Activated CD4-positive, CD25-positive, alpha-beta regulatory T cell treated with anti-CD3 and anti-CD28 coated beads, Interleukin-2, amount 50 U/mL, for 24 hours (primary cell): ENCODE data around the gene SLC38A10.

ENCODE experiments used
- ATAC-seq, 2 donors: fragments of 150-1000 bp; cut with Tn5 transposase; one replicate each; pipeline ENCODE4 v1.10.0; 2021; ENCODE audit warnings: mild to moderate bottlenecking in 1 of 2, moderate library complexity in 1 of 2

The SLC38A10 gene

GRCh38 chr17:81295031-81295675, at the start of gene SLC38A10:
Gene SLC38A10 (minus strand): TSS chr17:81295307. CDS start chr17:81294921, 386 bp downstream.
- peak; percentile 93 to 95 for ATAC-seq

DNA sequence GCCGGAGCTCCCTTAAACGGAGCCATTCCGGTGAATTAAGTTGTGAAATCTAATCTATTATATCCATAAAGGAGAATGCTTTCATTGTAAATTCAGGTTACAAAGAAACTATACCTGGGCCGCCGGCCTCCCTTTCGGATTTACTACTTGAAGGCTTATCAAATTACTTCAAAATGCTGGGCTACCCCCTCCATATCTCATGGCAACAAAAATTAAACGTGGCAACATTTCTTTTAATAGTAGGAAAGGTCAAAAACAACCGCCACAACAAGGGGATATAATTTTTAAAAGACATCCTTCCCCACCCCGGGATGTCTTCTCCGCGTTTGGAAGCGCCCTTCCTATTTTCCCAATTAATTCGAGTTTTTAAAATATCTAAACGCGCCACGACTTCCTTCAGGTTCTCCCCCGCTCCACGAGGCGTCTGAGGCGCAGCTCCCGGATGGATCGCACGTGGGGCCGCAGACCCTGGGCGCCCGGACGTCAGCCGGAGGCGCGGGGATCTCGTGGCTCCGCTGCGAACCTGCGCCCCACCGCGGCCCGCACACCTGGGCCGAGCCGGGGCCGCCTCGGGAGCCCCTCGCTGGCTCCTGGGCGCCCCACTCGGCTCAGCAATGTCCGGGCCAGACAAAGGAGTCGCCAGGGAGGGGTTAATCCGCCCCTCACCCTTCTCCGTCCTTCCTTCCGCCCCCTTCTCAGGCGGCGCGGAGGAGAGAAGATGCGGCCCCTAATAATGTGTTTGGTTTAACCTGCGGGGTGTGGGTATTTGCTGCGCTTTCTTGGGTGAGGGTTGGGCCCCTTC, 47.4 kb upstream of the SLC38A10 start:
- ATAC-seq = no peak

DNA sequence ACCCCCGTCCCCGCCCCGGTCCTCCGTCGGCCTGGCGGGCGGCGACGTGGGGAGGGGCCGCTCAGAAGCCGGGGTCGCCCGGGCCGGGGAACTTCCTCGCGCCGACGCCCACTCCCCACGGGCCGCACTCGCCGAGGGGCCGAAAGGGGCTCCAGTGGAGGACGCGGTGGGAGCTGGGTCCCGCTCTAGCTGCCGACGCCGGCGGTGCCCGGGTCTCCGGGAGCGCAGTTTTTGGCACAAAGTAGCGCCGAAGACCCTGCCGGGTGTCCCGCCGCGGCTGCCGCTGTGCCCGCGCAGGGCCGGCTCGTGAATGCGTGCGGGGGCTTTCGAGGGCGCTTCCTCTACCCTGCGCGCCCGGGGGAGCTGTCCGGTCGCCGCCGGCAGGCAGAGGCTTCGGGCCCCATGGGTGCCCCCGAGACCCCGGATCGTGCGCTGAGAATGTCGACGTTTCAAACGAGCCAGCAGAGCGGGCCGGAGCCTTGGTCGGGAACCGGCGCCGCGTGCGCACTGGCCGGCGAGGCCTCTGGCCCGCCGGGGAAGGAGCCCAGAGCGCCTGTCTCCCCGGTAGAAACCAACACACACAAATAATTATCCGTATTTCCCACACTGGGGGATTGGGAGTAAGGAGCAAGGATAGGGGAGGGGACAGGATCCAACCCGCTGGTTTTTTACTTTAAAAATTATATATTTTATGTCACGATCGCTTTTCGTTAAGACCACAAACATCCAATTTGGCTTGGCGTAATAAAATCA, 46.6 kb upstream of the SLC38A10 start:
- ATAC-seq = no peak

DNA sequence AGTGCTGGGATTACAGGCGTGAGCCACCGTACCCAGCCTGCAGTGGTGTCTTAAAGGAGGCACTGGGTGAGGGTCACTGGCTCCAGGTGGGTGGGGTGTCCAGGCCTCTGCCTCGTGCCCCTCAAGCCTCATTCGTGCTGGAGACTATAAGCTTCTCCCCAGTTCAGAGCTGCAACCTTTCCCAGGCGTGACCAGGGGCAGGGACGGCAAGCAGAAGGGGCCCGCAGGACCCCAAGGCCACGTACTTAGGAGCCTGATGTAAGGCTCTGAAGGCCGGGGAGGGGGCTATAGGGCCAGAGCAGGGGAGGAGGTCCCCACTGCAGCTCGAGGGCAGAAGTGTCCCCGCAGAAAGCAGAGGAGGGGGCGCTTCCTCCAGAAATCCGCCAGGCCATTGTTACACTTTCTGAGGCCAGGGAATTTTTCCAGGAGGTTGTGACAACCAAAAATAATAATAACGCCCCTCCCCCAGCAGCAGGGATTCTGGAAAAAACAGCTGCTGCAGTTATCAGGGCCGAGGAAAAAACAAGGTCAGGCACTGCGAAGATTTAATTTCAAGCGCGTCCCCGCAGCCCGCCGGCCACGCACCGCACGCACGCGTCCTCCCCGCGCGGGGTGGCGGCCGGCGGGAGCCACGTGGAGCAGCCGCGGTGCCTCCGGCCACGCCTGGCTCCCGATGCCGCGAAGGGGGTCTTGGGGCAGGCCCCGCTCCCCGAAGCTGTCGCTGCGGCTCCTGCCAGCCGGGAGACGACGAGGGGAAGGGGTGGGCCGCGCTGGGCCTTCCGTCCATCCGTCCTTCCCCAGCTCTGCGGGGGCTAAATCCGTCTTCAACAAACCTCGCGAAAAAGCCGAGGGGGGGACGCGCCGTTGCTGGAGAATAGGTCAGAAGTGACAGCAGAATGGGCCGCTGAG, 45.8 kb upstream of the SLC38A10 start:
- no peak for ATAC-seq

- ATAC-seq = no peak
These were observed 44.6 kb upstream of the SLC38A10 start for GRCh38 chr17:81339534-81340296.

DNA sequence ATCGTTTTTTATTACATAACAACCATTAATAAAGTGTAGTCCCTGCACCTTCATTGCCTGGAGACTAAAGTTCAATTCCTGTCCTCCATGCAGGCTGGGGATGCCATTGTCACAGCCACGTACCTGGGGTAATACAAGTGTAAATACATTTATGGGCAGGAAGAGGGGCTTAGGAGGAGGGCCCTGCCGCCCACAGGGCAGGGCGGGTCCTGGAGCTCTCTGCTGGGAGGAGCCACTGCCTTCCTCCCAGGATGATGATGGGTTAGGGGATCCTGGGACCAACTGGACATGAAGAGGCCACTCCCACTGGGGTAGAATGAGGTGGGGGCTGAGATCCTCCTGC, 44.1 kb upstream of the SLC38A10 start:
- ATAC-seq = no peak

GRCh38 chr17:81338274-81339190, 43.4 kb upstream of the SLC38A10 start:
- ATAC-seq = no peak

GRCh38 chr17:81337476-81337879, 42.4 kb upstream of the SLC38A10 start:
- ATAC-seq = no peak

GRCh38 chr17:81336930-81337325, 41.8 kb upstream of the SLC38A10 start:
- no peak for ATAC-seq

DNA sequence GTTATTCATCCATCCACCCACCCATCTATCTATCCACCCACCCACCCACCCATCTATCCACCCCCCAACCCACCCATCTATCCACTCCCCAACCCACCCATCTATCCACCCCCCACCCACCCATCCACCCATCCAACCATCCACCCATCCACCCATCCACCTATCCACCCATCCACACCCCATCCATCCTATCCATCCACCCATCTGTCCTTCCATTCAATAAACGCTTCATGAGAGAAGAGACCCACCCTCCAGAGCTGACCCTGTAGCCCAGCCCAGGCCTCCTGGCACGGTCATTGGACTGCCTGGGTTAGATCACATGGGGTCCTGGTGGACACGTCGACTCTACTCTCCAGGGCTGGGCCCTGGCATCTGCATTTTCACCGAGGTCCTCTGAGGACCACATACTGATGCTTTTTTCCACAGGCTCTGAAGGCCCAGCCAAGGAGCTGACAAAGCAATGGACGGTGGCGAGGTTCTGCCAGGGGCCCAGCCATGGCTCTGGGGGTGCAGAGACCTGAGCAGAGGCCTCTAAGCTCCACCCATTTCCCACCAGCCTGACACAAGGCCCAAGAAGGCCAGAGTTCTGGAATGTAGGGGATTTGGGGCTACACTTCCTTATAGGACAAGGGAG, 41.3 kb upstream of the SLC38A10 start:
- no peak for ATAC-seq

DNA sequence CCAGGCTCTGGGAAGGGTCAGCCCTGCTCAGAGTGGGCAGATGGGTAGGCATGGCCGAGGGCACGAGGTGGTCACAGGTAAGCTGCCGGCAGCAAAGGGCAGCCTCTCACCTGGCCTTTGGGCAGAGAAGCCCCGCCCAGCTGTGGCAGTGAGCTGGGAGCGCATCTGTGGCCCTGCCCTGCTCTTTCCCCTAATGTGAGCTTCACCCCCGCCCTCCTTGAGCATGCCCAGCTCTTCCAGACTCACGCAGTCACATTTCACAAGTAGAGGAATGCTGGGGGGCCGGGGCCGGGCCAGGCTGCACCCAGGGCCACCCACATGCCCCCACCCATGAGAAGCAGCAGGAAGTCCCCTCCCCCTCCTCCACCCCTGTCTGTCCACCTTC, 40.7 kb upstream of the SLC38A10 start:
- ATAC-seq = no peak

DNA sequence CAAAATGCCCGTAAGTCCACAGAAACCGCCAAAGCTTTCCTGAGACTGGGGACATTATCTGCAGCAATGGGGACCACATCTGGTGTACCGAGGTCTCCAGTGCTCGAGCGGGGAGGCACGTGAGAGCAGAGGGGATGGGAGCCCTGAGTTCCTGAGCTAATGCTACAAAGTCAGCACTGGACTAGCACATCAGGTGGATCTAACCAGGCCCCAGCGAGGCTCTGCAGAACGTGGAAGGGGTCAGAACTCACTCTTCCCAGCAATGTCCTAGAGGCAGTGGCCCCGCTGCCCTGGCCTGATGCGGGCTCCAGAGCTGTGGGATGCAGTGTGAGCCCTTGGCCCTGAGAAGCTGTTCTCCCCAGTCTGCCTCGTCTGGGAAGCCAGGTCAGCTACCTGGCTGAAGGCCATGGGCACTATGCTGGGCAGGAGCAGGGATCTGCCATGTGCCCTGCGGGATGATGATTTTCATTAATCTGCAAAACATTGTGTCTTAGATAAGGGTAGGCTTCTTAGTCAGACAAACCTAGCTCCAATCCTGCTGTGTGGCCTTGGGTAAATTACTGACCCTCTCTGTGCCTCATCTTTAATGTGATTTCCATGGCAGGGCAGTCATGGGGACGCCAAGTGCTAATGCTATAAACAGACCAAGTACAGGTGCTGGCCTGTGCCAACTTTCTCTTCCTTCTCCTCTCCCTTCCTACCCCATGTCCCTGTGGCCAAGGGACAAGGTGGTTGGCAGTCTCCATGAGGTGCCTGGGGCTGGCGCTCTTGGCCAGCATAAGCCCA, 40.1 kb upstream of the SLC38A10 start:
- ATAC-seq = no peak

- ATAC-seq = no peak
These were observed 39.3 kb upstream of the SLC38A10 start for GRCh38 chr17:81334391-81334901.

- ATAC-seq = no peak
These were observed 38.7 kb upstream of the SLC38A10 start for GRCh38 chr17:81333616-81334368.

- no peak for ATAC-seq
These were observed 37.9 kb upstream of the SLC38A10 start for GRCh38 chr17:81332914-81333528.

DNA sequence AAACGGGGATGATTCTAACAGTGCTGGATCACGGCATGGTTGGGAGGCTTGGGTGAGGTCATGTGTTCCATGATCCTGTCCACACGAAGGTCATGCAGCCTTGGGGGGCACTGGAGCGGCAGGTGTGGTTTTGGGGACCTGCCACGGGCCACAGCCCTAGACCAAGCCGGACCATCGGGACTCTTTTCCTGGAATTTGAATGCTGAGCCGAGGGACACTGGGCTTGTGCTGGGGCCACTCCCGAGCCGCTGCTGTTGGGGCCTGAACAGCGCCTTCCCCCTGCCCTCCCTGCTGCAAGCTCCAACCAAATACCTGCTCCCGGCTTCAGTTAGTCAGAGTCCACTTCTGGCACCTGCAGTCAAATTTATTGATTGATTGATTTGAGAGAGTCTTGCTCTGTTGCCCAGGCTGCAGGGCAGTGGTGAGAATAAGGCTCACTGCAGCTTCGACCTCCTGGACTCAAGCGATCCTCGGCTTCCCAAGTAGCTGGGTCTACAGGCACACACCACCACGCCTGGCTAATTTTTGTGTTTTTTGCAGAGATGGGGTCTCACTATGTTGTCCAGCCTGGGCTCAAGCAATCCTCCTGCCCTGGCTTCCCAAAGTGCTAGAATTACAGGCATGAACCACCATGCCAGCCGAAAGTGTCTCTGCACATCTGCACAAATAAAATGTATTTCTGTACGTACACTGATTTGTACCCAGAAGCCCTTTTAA, 37.2 kb upstream of the SLC38A10 start:
- ATAC-seq = no peak

- ATAC-seq = no peak
These were observed 36.5 kb upstream of the SLC38A10 start for GRCh38 chr17:81331527-81332043.
